Activated CD4-positive, alpha-beta T cell treated with anti-CD3 and anti-CD28 coated beads, Interleukin-2, amount 10 ng/mL, durations not matched to agents 7 days and 5 days (primary cell): ENCODE data around the gene MRM2. TPM values are rescaled to one million over a fixed set of nuclear protein-coding genes. Genes with fewer than 3 reads are reported as not detected.

Source experiments
- CTCF ChIA-PET: fragments of 350-600 bp; sonication (Branson Sonifier 250); formaldehyde crosslinking; loops from one replicate; lab custom pipeline; 2021; ENCODE audit warnings: antibody characterized with exemption; lab: Charles Lee
- POLR2A ChIA-PET: fragments of 350-600 bp; sonication (Branson Sonifier 250); formaldehyde crosslinking; loops from one replicate; lab custom pipeline; 2021; ENCODE audit warnings: antibody characterized with exemption; lab: Charles Lee
- DNase-seq: peaks from one replicate; pipeline ENCODE4 v3.0.0-alpha.2; 2020
- H3K27ac Mint-ChIP-seq: one replicate; pipeline ENCODE4 v1.8.0; 2021; ENCODE audit warnings: mild to moderate bottlenecking, moderate library complexity, mixed read lengths
- H3K27me3 Mint-ChIP-seq: one replicate; pipeline ENCODE4 v1.8.0; 2021; ENCODE audit warnings: mixed read lengths
- H3K36me3 Mint-ChIP-seq: one replicate; pipeline ENCODE4 v1.8.0; 2021; ENCODE audit warnings: low read depth, mixed read lengths
- H3K4me1 Mint-ChIP-seq: one replicate; pipeline ENCODE4 v1.8.0; 2021; ENCODE audit warnings: mixed read lengths
- H3K4me3 Mint-ChIP-seq: one replicate; pipeline ENCODE4 v1.8.0; 2021; ENCODE audit warnings: mild to moderate bottlenecking, moderate library complexity, mixed read lengths
- H3K9me3 Mint-ChIP-seq: one replicate; pipeline ENCODE4 v1.8.0; 2021; ENCODE audit warnings: mixed read lengths
- total RNA-seq, 2 experiments: library from RNA; stranded (reverse); gene quantifications; one replicate each; pipeline ENCODE4 v1.2.3, GENCODE V29; 2021

Gene MRM2
- total RNA-seq, 2 experiments from 2014 or later, result 28.6 to 28.8 TPM

- peak; percentile 91 for DNase-seq
- Mint-ChIP-seq H3K4me3 (peak within 1 kb of the TSS; percentile 90), H3K27ac (peak within 1 kb of the TSS; percentile 89), H3K27me3 (no peaks in the 10 kb centered on the region), H3K36me3 (peaks cover 33% of the 10 kb centered on the region), H3K4me1 (peaks cover 31% of the 10 kb centered on the region), H3K9me3 (no peaks in the 10 kb centered on the region)
- CTCF ChIA-PET, result interaction anchor here (1.0 to 3.0 kb wide), 4 partner anchors 8 to 23 kb away, joined by 3 to 13 read pairs (median 3); partner anchors contain the start of genes MRM2 and NUDT1
- POLR2A ChIA-PET, result no interaction called here
Measured at GRCh38 chr7:2232766-2233520, 9.1 kb downstream of the MRM2 start, which contains the start of gene MAD1L1. MAD1L1 (minus strand) TSS chr7:2232945; CDS start chr7:2230133, 2,812 bp downstream.

- CTCF ChIA-PET, result interaction anchor here (1.0 to 3.0 kb wide), 4 partner anchors 9 to 22 kb away, joined by 3 to 13 read pairs (median 3); partner anchors contain the start of genes MRM2 and NUDT1
- POLR2A ChIA-PET, result interaction anchor here (0.7 kb wide), 1 partner anchor 174 kb away, joined by 3 read pairs; no protein-coding TSS in a partner anchor
- peak overlapping the region; percentile 87 for H3K4me3 Mint-ChIP-seq
- peak; percentile 16 for DNase-seq
- H3K27ac Mint-ChIP-seq, result peak overlapping the region; percentile 85
- H3K9me3 Mint-ChIP-seq, result no peaks in the 10 kb centered on the region
- peaks cover 31% of the 10 kb centered on the region for H3K36me3 Mint-ChIP-seq
- no peaks in the 10 kb centered on the region for H3K27me3 Mint-ChIP-seq
- H3K4me1 Mint-ChIP-seq, result peaks cover 31% of the 10 kb centered on the region
Measured at GRCh38 chr7:2231992-2232765, 9.8 kb downstream of the MRM2 start.

GRCh38 chr7:2230882-2231281 is 11.1 kb downstream of the MRM2 start:
- CTCF ChIA-PET, result interaction anchor here (3.0 kb wide), 1 partner anchor 11 kb away, joined by 13 read pairs; the partner anchor contains the start of genes MRM2 and NUDT1
- H3K36me3 Mint-ChIP-seq, result peaks cover 35% of the 10 kb centered on the region
- H3K27me3 Mint-ChIP-seq, result no peaks in the 10 kb centered on the region
- no peak overlapping the region for H3K27ac Mint-ChIP-seq
- no peak overlapping the region for H3K4me3 Mint-ChIP-seq
- H3K4me1 Mint-ChIP-seq, result peaks cover 29% of the 10 kb centered on the region
- H3K9me3 Mint-ChIP-seq, result no peaks in the 10 kb centered on the region
- DNase-seq, result no peak
- POLR2A ChIA-PET, result no interaction called here

DNA sequence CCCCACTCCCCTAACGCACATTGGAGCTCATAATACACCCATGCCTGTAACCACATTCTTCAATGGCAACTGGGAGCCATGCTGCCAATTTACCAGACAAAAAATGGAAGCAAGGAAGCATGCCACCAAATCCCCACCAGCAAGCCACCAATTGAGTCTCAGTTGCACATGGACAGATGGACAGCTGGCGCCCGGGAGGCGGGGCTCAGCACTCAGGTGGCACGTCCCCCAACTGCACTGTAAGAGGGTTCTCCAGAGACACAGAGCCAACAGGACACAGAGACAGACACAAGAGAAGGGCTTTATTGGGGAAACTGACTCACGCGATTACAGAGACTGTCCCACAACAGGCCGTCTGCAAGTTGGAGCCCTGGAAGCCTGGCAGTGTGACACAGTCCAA is 11.8 kb downstream of the MRM2 start:
- Mint-ChIP-seq H3K4me1 (peaks cover 29% of the 10 kb centered on the region), H3K27ac (no peak overlapping the region), H3K9me3 (no peaks in the 10 kb centered on the region), H3K36me3 (peaks cover 36% of the 10 kb centered on the region), H3K27me3 (no peaks in the 10 kb centered on the region), H3K4me3 (no peak overlapping the region)
- no peak for DNase-seq
- CTCF ChIA-PET, result no interaction called here
- POLR2A ChIA-PET, result no interaction called here

DNA sequence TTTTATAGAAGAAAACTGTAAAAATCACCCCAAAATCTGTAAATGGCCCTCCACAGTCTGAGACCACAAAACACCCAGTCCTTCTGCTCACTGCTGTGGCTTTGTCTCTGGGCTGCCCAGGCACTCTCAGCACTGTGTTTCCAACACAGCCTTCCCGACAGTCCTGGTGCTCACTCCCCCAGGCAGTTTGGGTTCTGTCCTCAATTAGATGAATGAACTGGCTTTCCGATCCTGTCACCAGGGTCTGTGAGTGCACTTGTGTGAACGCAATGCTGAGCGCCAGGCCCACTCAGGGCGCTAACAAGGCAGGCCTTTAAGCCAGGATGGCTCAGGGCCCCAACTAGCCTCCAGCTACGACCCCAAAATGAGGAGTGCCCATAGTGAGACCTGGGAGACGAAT is 12.5 kb downstream of the MRM2 start:
- no peaks in the 10 kb centered on the region for H3K27me3 Mint-ChIP-seq
- H3K36me3 Mint-ChIP-seq, result peaks cover 29% of the 10 kb centered on the region
- no peaks in the 10 kb centered on the region for H3K9me3 Mint-ChIP-seq
- no peak overlapping the region for H3K4me3 Mint-ChIP-seq
- POLR2A ChIA-PET, result no interaction called here
- H3K27ac Mint-ChIP-seq, result no peak overlapping the region
- CTCF ChIA-PET, result no interaction called here
- H3K4me1 Mint-ChIP-seq, result peaks cover 25% of the 10 kb centered on the region
- no peak for DNase-seq

GRCh38 chr7:2228921-2229320 is 13.1 kb downstream of the MRM2 start:
- H3K4me1 Mint-ChIP-seq, result peaks cover 25% of the 10 kb centered on the region
- no peak overlapping the region for H3K4me3 Mint-ChIP-seq
- peaks cover 24% of the 10 kb centered on the region for H3K36me3 Mint-ChIP-seq
- no peak overlapping the region for H3K27ac Mint-ChIP-seq
- POLR2A ChIA-PET, result no interaction called here
- CTCF ChIA-PET, result interaction anchor here (1.0 kb wide), 1 partner anchor 125 kb away, joined by 3 read pairs; no protein-coding TSS in a partner anchor
- H3K27me3 Mint-ChIP-seq, result no peaks in the 10 kb centered on the region
- no peak for DNase-seq
- no peaks in the 10 kb centered on the region for H3K9me3 Mint-ChIP-seq

DNA sequence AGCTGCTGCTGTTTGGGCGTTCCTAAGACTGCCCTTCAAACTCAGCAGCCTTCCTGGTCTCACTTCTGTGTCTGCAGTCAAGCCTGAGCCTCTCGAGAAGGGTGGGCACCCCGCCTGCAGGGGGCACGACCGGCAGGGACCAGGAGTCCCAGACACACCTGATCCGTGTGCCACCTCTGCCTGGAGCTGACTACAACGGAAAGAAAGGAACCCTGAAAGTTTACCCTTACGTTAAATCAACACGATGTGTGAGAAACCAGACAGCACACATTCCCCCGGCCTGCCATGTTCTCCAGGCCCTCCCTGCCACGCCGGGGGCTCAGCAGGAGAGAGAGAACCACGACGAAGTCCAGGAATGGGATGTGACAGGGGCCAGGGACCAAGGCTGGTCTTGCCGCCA is 14.3 kb downstream of the MRM2 start:
- Mint-ChIP-seq H3K36me3 (peaks cover 23% of the 10 kb centered on the region), H3K27ac (no peak overlapping the region), H3K4me3 (no peak overlapping the region), H3K4me1 (peaks cover 18% of the 10 kb centered on the region), H3K9me3 (no peaks in the 10 kb centered on the region), H3K27me3 (no peaks in the 10 kb centered on the region)
- ChIA-PET POLR2A (no interaction called here), CTCF (no interaction called here)
- no peak for DNase-seq

DNA sequence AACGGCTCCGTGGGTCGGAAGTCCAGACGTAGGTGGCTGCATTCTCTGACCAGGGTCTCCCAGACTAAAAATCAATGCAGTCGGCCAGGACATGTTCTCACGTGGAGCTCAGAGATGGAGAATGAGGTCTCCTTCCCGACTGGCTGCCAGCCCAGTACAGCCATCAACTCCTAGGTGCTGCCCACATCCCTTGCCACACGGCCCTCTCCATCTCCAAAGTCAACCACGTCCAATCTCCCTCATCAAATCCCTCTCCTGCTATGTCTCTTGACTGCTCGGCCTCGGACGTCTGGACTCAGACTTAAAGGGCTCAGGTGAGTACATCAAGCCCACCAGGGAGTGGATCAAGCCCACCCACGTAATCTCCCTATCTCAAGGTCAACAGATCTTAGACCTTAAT is 16.2 kb downstream of the MRM2 start:
- no peak for DNase-seq
- ChIA-PET POLR2A (no interaction called here), CTCF (interaction anchor here (0.6 to 1.0 kb wide), 2 partner anchors 14 to 90 kb away, joined by 3 read pairs; no protein-coding TSS in a partner anchor)
- no peak overlapping the region for H3K4me3 Mint-ChIP-seq
- H3K27ac Mint-ChIP-seq, result no peak overlapping the region
- no peaks in the 10 kb centered on the region for H3K9me3 Mint-ChIP-seq
- H3K36me3 Mint-ChIP-seq, result peaks cover 23% of the 10 kb centered on the region
- no peaks in the 10 kb centered on the region for H3K27me3 Mint-ChIP-seq
- H3K4me1 Mint-ChIP-seq, result peaks cover 10% of the 10 kb centered on the region

DNA sequence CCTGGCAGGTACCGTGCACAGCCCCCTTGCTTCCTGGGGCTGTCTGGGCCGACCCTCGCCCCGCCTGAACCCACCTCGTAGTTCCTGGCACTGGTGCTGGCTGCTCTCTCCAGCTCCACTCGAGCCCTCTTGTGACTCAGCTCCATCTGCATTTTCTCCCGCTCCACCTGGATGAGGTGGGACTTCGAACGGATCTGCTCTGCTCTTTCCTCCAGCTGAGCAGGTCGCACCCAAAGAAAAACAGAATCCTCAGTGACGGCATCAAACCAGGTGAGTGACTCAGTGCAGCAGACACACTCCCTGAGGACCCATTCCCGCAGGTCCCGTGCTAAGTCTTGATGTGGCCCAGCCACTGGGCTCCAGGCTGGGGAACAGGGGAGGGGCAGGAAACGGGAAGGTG is 16.7 kb downstream of the MRM2 start:
- CTCF ChIA-PET, result interaction anchor here (0.6 kb wide), 1 partner anchor 89 kb away, joined by 3 read pairs; no protein-coding TSS in a partner anchor
- Mint-ChIP-seq H3K27me3 (no peaks in the 10 kb centered on the region), H3K36me3 (peaks cover 23% of the 10 kb centered on the region), H3K4me3 (no peak overlapping the region), H3K4me1 (peaks cover 7% of the 10 kb centered on the region), H3K27ac (no peak overlapping the region), H3K9me3 (no peaks in the 10 kb centered on the region)
- POLR2A ChIA-PET, result no interaction called here
- no peak for DNase-seq

- CTCF ChIA-PET, result no interaction called here
- POLR2A ChIA-PET, result no interaction called here
- DNase-seq, result no peak
- Mint-ChIP-seq H3K4me1 (peaks cover 3% of the 10 kb centered on the region), H3K9me3 (no peaks in the 10 kb centered on the region), H3K4me3 (no peak overlapping the region), H3K27ac (no peak overlapping the region), H3K27me3 (no peaks in the 10 kb centered on the region), H3K36me3 (peaks cover 19% of the 10 kb centered on the region)
Measured at GRCh38 chr7:2224934-2225333, 17.1 kb downstream of the MRM2 start.

GRCh38 chr7:2224491-2224928 is 17.5 kb downstream of the MRM2 start:
- H3K27ac Mint-ChIP-seq, result no peak overlapping the region
- POLR2A ChIA-PET, result no interaction called here
- H3K9me3 Mint-ChIP-seq, result no peaks in the 10 kb centered on the region
- no peak for DNase-seq
- H3K27me3 Mint-ChIP-seq, result no peaks in the 10 kb centered on the region
- peaks cover 18% of the 10 kb centered on the region for H3K36me3 Mint-ChIP-seq
- no peak overlapping the region for H3K4me3 Mint-ChIP-seq
- CTCF ChIA-PET, result no interaction called here
- peaks cover under 1% of the 10 kb centered on the region for H3K4me1 Mint-ChIP-seq

DNA sequence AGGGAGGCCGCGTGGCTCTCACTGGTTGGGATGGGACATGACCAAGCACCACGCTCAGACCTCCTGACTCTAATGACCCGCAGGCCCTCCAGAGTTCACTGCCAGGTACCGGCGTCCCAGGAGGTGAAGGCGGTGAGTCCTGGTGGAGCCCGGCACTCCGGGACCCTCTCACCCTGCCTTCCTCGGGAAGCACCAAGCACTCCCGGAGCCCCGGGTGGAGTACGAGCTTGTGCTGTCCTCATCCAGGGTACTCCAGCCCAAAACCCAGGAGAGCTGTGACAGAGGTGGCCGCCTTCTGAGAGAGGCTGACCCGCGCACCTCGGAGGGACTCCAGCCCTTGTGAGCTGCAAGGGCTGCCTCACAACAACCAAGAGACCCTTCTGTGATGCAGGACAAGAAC is 18.7 kb downstream of the MRM2 start:
- POLR2A ChIA-PET, result no interaction called here
- H3K4me3 Mint-ChIP-seq, result no peak overlapping the region
- H3K36me3 Mint-ChIP-seq, result peaks cover 17% of the 10 kb centered on the region
- no peaks in the 10 kb centered on the region for H3K27me3 Mint-ChIP-seq
- no peaks in the 10 kb centered on the region for H3K4me1 Mint-ChIP-seq
- CTCF ChIA-PET, result interaction anchor here (0.6 to 1.0 kb wide), 3 partner anchors 11 to 869 kb away, joined by 3 read pairs; no protein-coding TSS in a partner anchor
- no peak for DNase-seq
- H3K9me3 Mint-ChIP-seq, result no peaks in the 10 kb centered on the region
- no peak overlapping the region for H3K27ac Mint-ChIP-seq
